K562 (cell line): ENCODE measurements around the gene MRPS10. TPM values are rescaled to one million over a fixed set of nuclear protein-coding genes. Genes with fewer than 3 reads are reported as not detected.

Experiments used
- CBFA2T2 ChIP-seq: fragments of 450-650 bp; conservative IDR thresholded peaks from 2 replicates; pipeline ENCODE4 v1.6.1; 2017; ENCODE audit warnings: mild to moderate bottlenecking
- CBX8 ChIP-seq: fragments of 200-600 bp; sonication (generic); IDR thresholded peaks from 2 replicates; pipeline ENCODE4 v1.6.1; 2012; ENCODE audit warnings: borderline replicate concordance, mixed run types, low read depth, mild to moderate bottlenecking, moderate library complexity, mixed read lengths, low read length, control low read depth, inconsistent platforms; ENCODE audit not compliant: poor library complexity, severe bottlenecking; ENCODE audit errors: extremely low read depth
- HLTF ChIP-seq: fragments of 450-650 bp; IDR thresholded peaks from 2 replicates; pipeline ENCODE4 v1.6.1; 2016
- KLF6 ChIP-seq: fragments of 250-450 bp; sonication (Bioruptor Pico); IDR thresholded peaks from 2 replicates; pipeline ENCODE4 v1.4.0; 2020; ENCODE audit warnings: mild to moderate bottlenecking, moderate library complexity, borderline replicate concordance
- L3MBTL2 ChIP-seq: fragments of 450-650 bp; IDR thresholded peaks from 2 replicates; pipeline ENCODE4 v1.6.1; 2016; ENCODE audit warnings: mild to moderate bottlenecking, moderate library complexity
- MED1 ChIP-seq: sonication (generic); formaldehyde crosslinking; IDR thresholded peaks from 2 replicates; pipeline ENCODE4 v1.8.1; 2023; ENCODE audit warnings: missing genetic modification reagents, borderline replicate concordance
- MEIS2 ChIP-seq: fragments of 450-650 bp; IDR thresholded peaks from 2 replicates; pipeline ENCODE4 v1.6.1; 2014; ENCODE audit warnings: mild to moderate bottlenecking; ENCODE audit not compliant: partially characterized antibody
- NFATC3 ChIP-seq: fragments of 450-650 bp; IDR thresholded peaks from 2 replicates; pipeline ENCODE4 v1.6.1; 2017; ENCODE audit warnings: mild to moderate bottlenecking
- NFIC ChIP-seq: fragments of 450-650 bp; IDR thresholded peaks from 2 replicates; pipeline ENCODE4 v1.6.1; 2017; ENCODE audit warnings: mild to moderate bottlenecking, inconsistent platforms
- POLR2A ChIP-seq: fragments of 450-650 bp; conservative IDR thresholded peaks from 2 replicates; pipeline ENCODE4 v1.6.1; 2016
- POLR3A ChIP-seq: IDR thresholded peaks from 2 replicates; pipeline ENCODE4 v1.6.1; 2011; ENCODE audit warnings: borderline replicate concordance, mild to moderate bottlenecking, moderate library complexity; ENCODE audit not compliant: insufficient read length, insufficient read depth; ENCODE audit errors: extremely low read depth
- RUNX1 ChIP-seq: sonication (generic); IDR thresholded peaks from 2 replicates; pipeline ENCODE4 v1.6.1; 2016; ENCODE audit warnings: antibody characterized with exemption, low read depth
- SAP30 ChIP-seq: fragments of 200-600 bp; sonication (generic); IDR thresholded peaks from 2 replicates; pipeline ENCODE4 v1.6.1; 2012; ENCODE audit warnings: borderline replicate concordance, low read depth, mild to moderate bottlenecking, moderate library complexity, low read length, control low read depth, inconsistent platforms; ENCODE audit not compliant: insufficient read depth, poor library complexity, severe bottlenecking
- SMARCB1 ChIP-seq: IDR thresholded peaks from 2 replicates; pipeline ENCODE4 v1.6.1; 2011; ENCODE audit warnings: improper control_type of control experiment, low read depth; ENCODE audit not compliant: insufficient read length
- SREBF1 ChIP-seq: fragments of 150-350 bp; IDR thresholded peaks from 2 replicates; pipeline ENCODE4 v1.6.1; 2014; ENCODE audit warnings: antibody characterized with exemption, low read depth, low read length, borderline replicate concordance
- SREBF2 ChIP-seq: sonication (generic); formaldehyde crosslinking; IDR thresholded peaks from 2 replicates; pipeline ENCODE4 v1.4.0; 2020; ENCODE audit warnings: mild to moderate bottlenecking, missing genetic modification reagents
- STAT5B ChIP-seq: fragments of 250-450 bp; sonication (Bioruptor Pico); IDR thresholded peaks from 2 replicates; pipeline ENCODE4 v1.8.0; 2021; ENCODE audit warnings: mild to moderate bottlenecking, inconsistent platforms
- TAF15 ChIP-seq: fragments of 200-400 bp; formaldehyde crosslinking; IDR thresholded peaks from 2 replicates; pipeline ENCODE4 v1.6.1; 2017; ENCODE audit warnings: mild to moderate bottlenecking, low read depth, low read length, moderate library complexity
- TBP ChIP-seq: optimal IDR thresholded peaks from 2 replicates; pipeline ENCODE3; 2011; ENCODE audit warnings: low read depth, low read length, improper control_type of control experiment
- TGIF2 ChIP-seq: sonication (generic); formaldehyde crosslinking; IDR thresholded peaks from 2 replicates; pipeline ENCODE4 v1.8.1; 2022; ENCODE audit warnings: mild to moderate bottlenecking, missing genetic modification reagents, moderate library complexity
- ZNF12 ChIP-seq: sonication (generic); formaldehyde crosslinking; IDR thresholded peaks from 2 replicates; pipeline ENCODE4 v1.4.0; 2020; ENCODE audit warnings: mild to moderate bottlenecking, missing genetic modification reagents
- ZNF232 ChIP-seq: sonication (generic); formaldehyde crosslinking; IDR thresholded peaks from 2 replicates; pipeline ENCODE4 v1.8.0; 2022; ENCODE audit warnings: mild to moderate bottlenecking, missing genetic modification reagents
- ZNF408 ChIP-seq: fragments of 250-450 bp; sonication (Bioruptor Pico); IDR thresholded peaks from 2 replicates; pipeline ENCODE4 v1.4.0; 2020; ENCODE audit warnings: low read depth, mild to moderate bottlenecking, moderate library complexity
- polyA plus RNA-seq, 8 experiments: library from polyadenylated mRNA; depleted of rRNA in 4 of 8; stranded (reverse) in 5 of 8; unstranded in 3 of 8; fragments of >200 nt; fragmentation: Nextera tagmentation in 2 of 8; fragmentation: Illumina TruSeq in 1 of 8; extraction: Ambion mirVana in 2 of 8; extraction: Trizol in 1 of 8; gene quantifications; 2 replicates each; pipeline versions ENCODE4 v1.2.1 to v1.2.3, GENCODE V29; 2011 to 2014; ENCODE audit warnings: inconsistent platforms in 1 of 8, missing spikeins in 1 of 8
- total RNA-seq, 7 experiments: library from RNA; depleted of rRNA in 6 of 7; stranded (reverse); fragments of >200 nt in 6 of 7; fragmentation: Illumina TruSeq in 2 of 7; extraction: Trizol in 2 of 7; gene quantifications; 2 replicates each; pipeline versions ENCODE4 v1.2.1 to v1.2.3, GENCODE V29; 2011 to 2021; ENCODE audit warnings: low replicate concordance in 1 of 7
- TF ChIP-seq, protein P1 (sequence below): fragments of 450-650 bp; IDR thresholded peaks from 2 replicates; pipeline ENCODE4 v1.6.1; 2016; ENCODE audit warnings: missing biosample characterization, missing genetic modification characterization
- TF ChIP-seq, protein P2 (sequence below): fragments of 250-450 bp; sonication (Bioruptor Pico); IDR thresholded peaks from 2 replicates; pipeline ENCODE4 v1.5.0; 2021; ENCODE audit warnings: mild to moderate bottlenecking, borderline replicate concordance
- TF ChIP-seq, protein P3 (sequence below): sonication (generic); formaldehyde crosslinking; IDR thresholded peaks from 2 replicates; pipeline ENCODE4 v1.8.0; 2022; ENCODE audit warnings: mild to moderate bottlenecking, missing genetic modification reagents

MRPS10 gene
- total and polyA plus RNA-seq, 9 of the 15 experiments (the other 6 are each of a cell fraction or from before 2014, with no cell fraction given) = 48.6 to 166 (median 93.7) TPM

DNA sequence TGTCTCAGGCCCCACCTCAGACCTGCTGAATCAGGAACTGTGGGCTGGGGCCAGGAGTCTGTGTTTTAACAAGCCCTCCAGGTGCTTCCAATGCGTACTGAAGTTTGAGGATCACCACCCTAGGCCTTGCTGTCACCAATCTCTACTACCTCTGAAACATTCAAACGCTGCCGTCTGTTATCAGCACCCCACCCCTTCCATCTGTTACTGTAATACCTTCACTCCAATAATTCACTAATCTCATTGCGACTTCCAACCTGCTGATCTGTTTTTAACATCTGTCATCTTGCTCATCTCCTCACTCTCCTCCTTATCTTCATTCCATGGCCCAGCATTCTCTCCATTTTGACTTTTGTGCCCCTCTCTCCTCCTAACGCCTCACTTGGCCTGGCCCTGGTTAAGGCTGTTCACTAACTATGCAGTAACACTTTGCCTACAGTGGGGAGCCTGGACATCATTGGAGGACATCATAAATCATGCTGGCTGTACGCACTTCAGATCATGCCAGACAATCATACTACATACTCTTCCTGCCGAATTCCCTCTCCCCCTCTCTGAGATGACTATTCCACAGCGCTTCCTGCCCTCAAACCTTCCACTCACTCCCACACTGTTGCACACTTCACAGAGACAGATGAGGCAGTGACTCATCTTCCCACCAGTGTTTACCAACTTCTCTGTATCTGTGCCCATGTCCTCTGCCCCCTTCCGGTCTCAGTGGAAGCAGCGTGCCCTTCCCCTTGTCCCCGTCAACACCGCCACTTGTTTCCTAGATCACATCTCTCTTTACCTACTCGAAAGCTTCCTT, 19.9 kb downstream of the MRPS10 start (continued):
- TF ChIP-seq ZNF12 (no peak), MED1 (no peak), TGIF2 (CRISPR knock-in tag) (no peak; the same call in 1 of the 2 replicates), TAF15 (no peak), ZNF232 (CRISPR knock-in tag) (no peak), RUNX1 (no peak), NFATC3 (peak; percentile 91), POLR3A (no peak), POLR2A (peak; percentile 48), CBFA2T2 (peak; percentile 100), SAP30 (no peak), SREBF2 (CRISPR knock-in tag) (no peak), MEIS2 (peak; percentile 99), ZNF408 (CRISPR knock-in tag) (no peak), CBX8 (no peak), HLTF (peak; percentile 99), NFIC (peak; percentile 98), SREBF1 (no peak), SMARCB1 (peak; percentile 93), L3MBTL2 (peak; percentile 52), STAT5B (CRISPR knock-in tag) (no peak), KLF6 (CRISPR knock-in tag) (no peak; the same call in 1 of the 2 replicates), TBP (no peak)
- TF ChIP-seq, protein P1, sequence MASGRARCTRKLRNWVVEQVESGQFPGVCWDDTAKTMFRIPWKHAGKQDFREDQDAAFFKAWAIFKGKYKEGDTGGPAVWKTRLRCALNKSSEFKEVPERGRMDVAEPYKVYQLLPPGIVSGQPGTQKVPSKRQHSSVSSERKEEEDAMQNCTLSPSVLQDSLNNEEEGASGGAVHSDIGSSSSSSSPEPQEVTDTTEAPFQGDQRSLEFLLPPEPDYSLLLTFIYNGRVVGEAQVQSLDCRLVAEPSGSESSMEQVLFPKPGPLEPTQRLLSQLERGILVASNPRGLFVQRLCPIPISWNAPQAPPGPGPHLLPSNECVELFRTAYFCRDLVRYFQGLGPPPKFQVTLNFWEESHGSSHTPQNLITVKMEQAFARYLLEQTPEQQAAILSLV (tag) = peak; percentile 57
- TF ChIP-seq, protein P2, sequence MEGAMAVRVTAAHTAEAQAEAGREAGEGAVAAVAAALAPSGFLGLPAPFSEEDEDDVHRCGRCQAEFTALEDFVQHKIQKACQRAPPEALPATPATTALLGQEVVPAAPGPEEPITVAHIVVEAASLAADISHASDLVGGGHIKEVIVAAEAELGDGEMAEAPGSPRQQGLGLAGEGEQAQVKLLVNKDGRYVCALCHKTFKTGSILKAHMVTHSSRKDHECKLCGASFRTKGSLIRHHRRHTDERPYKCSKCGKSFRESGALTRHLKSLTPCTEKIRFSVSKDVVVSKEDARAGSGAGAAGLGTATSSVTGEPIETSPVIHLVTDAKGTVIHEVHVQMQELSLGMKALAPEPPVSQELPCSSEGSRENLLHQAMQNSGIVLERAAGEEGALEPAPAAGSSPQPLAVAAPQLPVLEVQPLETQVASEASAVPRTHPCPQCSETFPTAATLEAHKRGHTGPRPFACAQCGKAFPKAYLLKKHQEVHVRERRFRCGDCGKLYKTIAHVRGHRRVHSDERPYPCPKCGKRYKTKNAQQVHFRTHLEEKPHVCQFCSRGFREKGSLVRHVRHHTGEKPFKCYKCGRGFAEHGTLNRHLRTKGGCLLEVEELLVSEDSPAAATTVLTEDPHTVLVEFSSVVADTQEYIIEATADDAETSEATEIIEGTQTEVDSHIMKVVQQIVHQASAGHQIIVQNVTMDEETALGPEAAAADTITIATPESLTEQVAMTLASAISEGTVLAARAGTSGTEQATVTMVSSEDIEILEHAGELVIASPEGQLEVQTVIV (CRISPR knock-in tag) = no peak
- TF ChIP-seq, protein P3, sequence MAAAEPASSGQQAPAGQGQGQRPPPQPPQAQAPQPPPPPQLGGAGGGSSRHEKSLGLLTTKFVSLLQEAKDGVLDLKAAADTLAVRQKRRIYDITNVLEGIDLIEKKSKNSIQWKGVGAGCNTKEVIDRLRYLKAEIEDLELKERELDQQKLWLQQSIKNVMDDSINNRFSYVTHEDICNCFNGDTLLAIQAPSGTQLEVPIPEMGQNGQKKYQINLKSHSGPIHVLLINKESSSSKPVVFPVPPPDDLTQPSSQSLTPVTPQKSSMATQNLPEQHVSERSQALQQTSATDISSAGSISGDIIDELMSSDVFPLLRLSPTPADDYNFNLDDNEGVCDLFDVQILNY (CRISPR knock-in tag) = no peak
